Spinal cord (tissue), 10 donors: Measurements from ENCODE around the gene SLC44A1. TPM values are rescaled to one million over a fixed set of nuclear protein-coding genes. Genes with fewer than 3 reads are reported as not detected.
"Not testable (repeated sequence)": the region's sequence is repeated elsewhere in the genome, so short reads cannot be mapped to it uniquely, and the experiment has no call there.

ENCODE experiments used
- DNase-seq, 6 donors: peaks; one replicate each; pipeline versions ENCODE4 v3.0.0 to v3.0.0-alpha.2; 2013 to 2015; ENCODE audit warnings: low spot score in 6 of 6, low read depth in 4 of 6
- H3K27ac ChIP-seq: one replicate; pipeline ENCODE4 v1.5.1; 2013; ENCODE audit warnings: low read depth, low read length, control low read depth
- H3K27me3 ChIP-seq: one replicate; pipeline ENCODE4 v1.6.1; 2013; ENCODE audit warnings: low read length; ENCODE audit not compliant: control insufficient read depth, insufficient read depth
- H3K36me3 ChIP-seq: one replicate; pipeline ENCODE4 v1.6.1; 2013; ENCODE audit warnings: low read length; ENCODE audit not compliant: control insufficient read depth, insufficient read depth
- H3K4me1 ChIP-seq: one replicate; pipeline ENCODE4 v1.6.1; 2013; ENCODE audit warnings: low read length; ENCODE audit not compliant: control insufficient read depth, insufficient read depth
- H3K4me3 ChIP-seq: one replicate; pipeline ENCODE4 v1.5.1; 2013; ENCODE audit warnings: low read depth, low read length, control low read depth
- H3K9me3 ChIP-seq: one replicate; pipeline ENCODE4 v1.6.1; 2013; ENCODE audit warnings: low read length; ENCODE audit not compliant: control insufficient read depth, insufficient read depth
- WGBS: methylation state at CpG from one replicate; pipeline ENCODE4 v1.1.5; 2013; ENCODE audit warnings: missing lambda C conversion rate; ENCODE audit not compliant: insufficient coverage; 5-methylcytosine and 5-hydroxymethylcytosine counted together
- polyA plus RNA-seq, 2 donors: library from polyadenylated mRNA; unstranded; fragments of 120-200 nt; gene quantifications; one replicate each; pipeline ENCODE4 v1.2.1, GENCODE V29; 2013; ENCODE audit not compliant: insufficient read length in 2 of 2
- total RNA-seq, 2 donors: library from RNA; depleted of rRNA in 1 of 2; stranded (reverse); fragments of 120-200 nt in 1 of 2; fragments of >200 nt in 1 of 2; gene quantifications; one replicate each; pipeline versions ENCODE4 v1.2.3 to v1.2.4, GENCODE V29; 2013 to 2014
- donor health status: healthy.

The SLC44A1 gene
- total and polyA plus RNA-seq, 4 donors: 111 to 173 (median 147) TPM

DNA sequence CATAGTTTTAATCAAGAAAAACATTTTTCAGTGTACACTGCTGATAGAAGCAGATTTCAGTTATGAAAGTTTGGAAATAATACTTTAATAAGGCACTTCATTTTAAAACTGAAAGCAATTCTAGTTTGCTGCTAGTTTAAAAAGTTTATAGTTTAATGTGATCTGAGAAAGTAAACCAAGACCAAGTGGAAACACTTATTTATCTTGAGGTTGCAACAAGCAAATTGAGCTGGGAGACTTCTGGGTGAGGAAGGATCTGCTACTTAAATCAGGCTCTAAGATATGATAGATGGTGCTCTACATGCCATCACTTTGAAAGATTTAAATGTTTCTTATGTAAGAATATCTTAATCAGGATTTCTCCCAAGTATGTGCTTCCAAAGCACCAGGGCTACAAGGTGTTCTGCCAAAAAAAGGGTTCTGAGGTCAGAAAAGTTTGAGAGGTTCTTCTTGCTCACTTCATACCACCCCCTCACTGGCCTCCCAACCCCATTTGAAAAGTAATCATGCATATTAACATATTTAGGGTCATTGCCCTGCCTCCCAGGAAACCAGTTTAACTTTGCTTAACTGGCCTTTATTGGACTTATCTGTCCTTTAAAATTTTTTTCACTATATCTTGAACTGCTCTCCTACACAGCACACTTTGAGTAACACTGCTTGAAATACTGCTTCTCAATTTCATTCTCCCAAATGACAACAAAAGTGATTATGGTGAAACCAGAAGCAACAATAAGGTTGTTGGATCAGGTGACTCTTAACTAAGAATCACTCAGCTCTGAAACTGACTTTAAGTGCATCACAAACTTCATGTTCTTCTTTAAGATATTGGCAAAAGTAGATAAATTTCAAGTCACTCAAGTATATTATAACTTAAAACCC lies 15.5 kb downstream of the SLC44A1 start:
- Histone ChIP-seq H3K36me3 (no peaks in the 10 kb centered on the region), H3K27ac (no peak overlapping the region), H3K27me3 (no peaks in the 10 kb centered on the region), H3K4me3 (no peak overlapping the region), H3K4me1 (peaks cover 10% of the 10 kb centered on the region), H3K9me3 (no peaks in the 10 kb centered on the region)
- no peak for DNase-seq

DNA sequence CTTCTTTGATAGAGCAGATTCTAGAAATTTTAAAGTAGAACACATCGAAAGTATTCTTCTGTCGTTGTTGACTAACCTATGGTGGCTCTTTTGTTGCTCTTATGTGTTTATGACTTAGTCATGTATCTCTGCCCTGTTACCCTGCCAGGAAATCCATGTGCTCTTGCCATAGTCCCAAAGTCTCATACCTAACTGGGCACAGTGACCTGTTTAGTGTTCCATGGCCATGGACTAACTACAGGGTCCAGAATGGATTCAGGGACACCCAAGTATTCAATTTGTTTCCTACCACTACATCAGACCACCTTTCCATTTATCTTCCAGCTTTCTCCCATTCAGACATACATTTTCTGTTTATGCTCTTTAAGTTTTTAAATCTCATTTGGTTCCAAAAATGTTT lies 18.0 kb downstream of the SLC44A1 start:
- Histone ChIP-seq H3K36me3 (no peaks in the 10 kb centered on the region), H3K4me1 (peaks cover 4% of the 10 kb centered on the region), H3K27ac (no peak overlapping the region), H3K27me3 (no peaks in the 10 kb centered on the region), H3K9me3 (no peaks in the 10 kb centered on the region), H3K4me3 (no peak overlapping the region)
- WGBS: no CpG with 5 or more reads among the region's 2 CpGs
- DNase-seq: no peak

DNA sequence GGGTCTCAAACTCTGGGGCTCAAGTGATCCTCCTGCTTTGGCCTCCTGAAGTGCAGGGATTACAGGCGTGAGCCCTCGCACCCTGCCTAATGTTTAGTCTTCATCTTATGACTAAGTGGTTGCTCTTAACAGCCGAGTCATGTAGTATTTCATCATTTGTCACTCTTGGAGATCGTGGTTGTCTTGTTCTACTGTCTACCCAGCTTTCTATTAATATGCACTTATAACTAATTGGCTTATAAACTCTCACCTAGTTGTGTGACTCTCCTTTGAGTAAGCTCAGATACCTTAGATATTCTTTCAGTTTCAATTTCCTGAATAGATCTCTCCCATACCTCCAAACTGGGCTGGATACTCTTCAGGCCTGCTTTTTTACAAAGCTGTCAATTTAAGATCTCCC lies 19.9 kb downstream of the SLC44A1 start:
- WGBS: 100% methylated on average over 2 of the region's 4 CpGs
- DNase-seq: no peak
- H3K4me3 ChIP-seq: no peak overlapping the region
- H3K36me3 ChIP-seq: no peaks in the 10 kb centered on the region
- H3K27ac ChIP-seq: no peak overlapping the region
- no peaks in the 10 kb centered on the region for H3K9me3 ChIP-seq
- no peaks in the 10 kb centered on the region for H3K27me3 ChIP-seq
- no peaks in the 10 kb centered on the region for H3K4me1 ChIP-seq

DNA sequence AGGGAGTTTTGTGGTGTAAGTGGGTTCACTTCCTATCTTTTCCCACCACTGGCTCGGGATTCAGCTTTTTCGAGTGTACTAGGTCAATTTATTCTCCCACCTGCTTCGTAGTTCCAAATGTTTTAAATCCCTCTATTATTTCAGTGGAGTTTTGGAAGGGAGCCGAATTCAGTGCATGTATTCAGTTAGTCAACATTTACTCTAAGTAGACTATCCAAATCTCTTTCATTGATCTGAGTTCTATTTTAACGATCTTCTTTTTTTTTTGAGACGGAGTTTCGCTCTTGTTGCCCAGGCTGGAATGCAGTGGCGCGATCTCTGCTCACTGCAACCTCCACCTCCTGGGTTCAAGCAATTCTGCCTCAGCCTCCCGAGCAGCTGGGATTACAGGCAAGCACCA lies 23.8 kb downstream of the SLC44A1 start:
- 92% methylated on average over 4 of the region's 10 CpGs for WGBS
- not testable (repeated sequence) for H3K4me3 ChIP-seq, H3K4me1 ChIP-seq, DNase-seq, H3K36me3 ChIP-seq, H3K27ac ChIP-seq, H3K27me3 ChIP-seq, H3K9me3 ChIP-seq

DNA sequence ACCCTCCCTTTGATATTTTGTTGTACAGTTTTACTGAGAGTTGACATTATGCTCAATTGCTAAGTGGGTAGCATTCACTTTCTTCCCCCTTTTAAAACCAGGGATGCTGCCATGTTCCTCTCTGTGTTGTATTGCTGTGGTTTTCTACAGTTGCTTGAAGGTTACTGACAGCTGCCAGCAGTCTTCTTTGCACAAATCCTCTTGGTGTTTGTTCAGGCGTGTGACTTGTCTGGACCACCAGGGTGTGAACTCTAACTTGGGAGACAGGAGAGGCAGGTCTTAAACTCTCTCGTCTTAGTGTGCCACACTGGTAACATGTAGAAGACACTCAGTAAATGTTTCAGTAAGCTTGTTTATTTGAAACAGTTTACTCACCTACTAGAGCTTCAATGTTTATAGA lies 25.1 kb downstream of the SLC44A1 start:
- no CpG with 5 or more reads among the region's 2 CpGs for WGBS
- Histone ChIP-seq H3K27ac (no peak overlapping the region), H3K4me1 (no peaks in the 10 kb centered on the region), H3K4me3 (no peak overlapping the region), H3K27me3 (no peaks in the 10 kb centered on the region), H3K36me3 (no peaks in the 10 kb centered on the region), H3K9me3 (no peaks in the 10 kb centered on the region)
- DNase-seq: no peak

DNA sequence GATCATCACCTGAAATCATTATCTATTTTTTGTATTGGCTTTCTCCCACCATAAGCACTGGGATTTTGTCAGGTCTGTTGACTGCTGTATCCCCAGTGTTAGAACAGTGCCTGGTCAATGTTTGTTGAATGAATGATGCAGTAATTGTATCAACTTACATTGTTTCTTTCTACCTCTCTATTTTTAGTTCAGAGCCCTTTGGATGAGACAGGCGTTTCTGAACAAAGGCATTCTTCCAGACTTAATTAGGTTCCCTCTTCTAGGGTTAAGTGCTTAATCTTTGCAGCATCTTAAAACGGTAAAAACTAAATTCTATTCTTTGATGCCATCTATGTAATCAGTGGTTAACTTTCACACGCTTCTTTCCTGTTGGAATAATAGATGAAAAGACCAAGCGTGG lies 26.3 kb downstream of the SLC44A1 start:
- 0% methylated on average over 1 of the region's 4 CpGs for WGBS
- DNase-seq: no peak
- Histone ChIP-seq H3K4me1 (no peaks in the 10 kb centered on the region), H3K27me3 (no peaks in the 10 kb centered on the region), H3K4me3 (no peak overlapping the region), H3K27ac (no peak overlapping the region), H3K36me3 (no peaks in the 10 kb centered on the region), H3K9me3 (no peaks in the 10 kb centered on the region)

DNA sequence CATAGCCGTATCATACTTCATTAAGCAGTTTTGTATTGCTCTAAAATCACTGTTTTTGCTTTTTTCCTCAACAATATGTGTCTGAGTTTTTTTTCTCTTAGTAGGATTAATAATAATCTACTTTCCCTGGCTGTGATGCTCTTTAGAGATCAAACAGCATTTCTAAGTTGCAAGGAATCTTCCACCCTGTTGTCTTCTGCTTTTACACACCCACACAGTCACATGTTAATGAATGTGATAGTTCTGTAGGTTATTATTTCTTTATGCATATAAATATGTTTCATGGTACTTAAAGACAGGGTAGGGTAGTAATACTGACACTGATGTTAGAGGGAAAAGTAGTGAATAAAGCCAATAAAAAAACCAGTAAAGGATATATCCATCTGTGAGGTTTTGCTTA lies 29.3 kb downstream of the SLC44A1 start:
- Histone ChIP-seq H3K36me3 (no peaks in the 10 kb centered on the region), H3K9me3 (no peaks in the 10 kb centered on the region), H3K27me3 (no peaks in the 10 kb centered on the region), H3K4me3 (no peak overlapping the region), H3K27ac (no peak overlapping the region), H3K4me1 (no peaks in the 10 kb centered on the region)
- no CpG with 5 or more reads among the region's 1 CpG for WGBS
- peak in 1 of 6 donors; percentile 16 for DNase-seq

DNA sequence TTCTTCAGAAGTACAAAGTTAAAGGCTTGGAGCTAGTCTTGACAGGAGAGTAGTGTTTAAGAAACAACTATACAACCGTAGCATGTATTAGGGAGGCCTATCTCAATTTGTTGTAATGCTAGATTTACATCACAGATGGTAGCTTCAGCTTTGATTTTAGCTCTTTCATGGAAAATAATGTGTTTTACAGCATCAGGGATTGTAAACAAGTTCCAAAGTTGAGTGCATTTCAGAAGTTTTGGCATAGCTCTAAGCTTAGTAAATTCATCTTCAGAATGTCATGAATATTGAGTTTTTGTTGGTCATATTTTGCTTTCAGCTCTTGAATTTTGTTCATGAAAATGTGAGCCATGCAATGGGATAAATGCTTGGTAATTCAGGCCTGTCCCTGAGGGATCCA lies 30.7 kb downstream of the SLC44A1 start:
- DNase-seq: peak in 1 of 6 donors; percentile 47
- Histone ChIP-seq H3K4me1 (no peaks in the 10 kb centered on the region), H3K27me3 (no peaks in the 10 kb centered on the region), H3K27ac (no peak overlapping the region), H3K4me3 (no peak overlapping the region), H3K36me3 (no peaks in the 10 kb centered on the region), H3K9me3 (no peaks in the 10 kb centered on the region)
- 83% methylated on average over 1 of the region's 1 CpG for WGBS

DNA sequence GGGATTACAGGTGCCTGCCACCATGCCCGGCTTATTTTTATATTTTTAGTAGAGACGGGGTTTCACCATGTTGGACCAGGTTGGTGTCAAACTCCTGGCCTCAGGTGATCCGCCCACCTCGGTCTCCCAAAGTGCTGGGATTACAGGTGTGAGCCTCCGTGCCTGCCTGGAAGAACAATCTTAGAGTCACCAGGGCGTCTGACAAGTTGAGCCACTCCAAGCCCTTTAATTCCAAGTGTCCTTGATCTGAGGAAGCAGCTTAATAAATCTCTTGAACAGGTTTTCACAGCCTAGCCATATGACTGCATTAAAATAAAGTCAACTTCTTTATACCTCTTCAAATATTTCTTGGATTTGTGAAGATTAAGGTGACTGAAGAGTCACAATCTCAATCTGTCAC lies 31.5 kb downstream of the SLC44A1 start:
- WGBS: 89% methylated on average over 5 of the region's 6 CpGs
- H3K9me3 ChIP-seq: no peaks in the 10 kb centered on the region
- no peak for DNase-seq
- no peaks in the 10 kb centered on the region for H3K36me3 ChIP-seq
- no peaks in the 10 kb centered on the region for H3K4me1 ChIP-seq
- no peak overlapping the region for H3K27ac ChIP-seq
- H3K27me3 ChIP-seq: no peaks in the 10 kb centered on the region
- no peak overlapping the region for H3K4me3 ChIP-seq

DNA sequence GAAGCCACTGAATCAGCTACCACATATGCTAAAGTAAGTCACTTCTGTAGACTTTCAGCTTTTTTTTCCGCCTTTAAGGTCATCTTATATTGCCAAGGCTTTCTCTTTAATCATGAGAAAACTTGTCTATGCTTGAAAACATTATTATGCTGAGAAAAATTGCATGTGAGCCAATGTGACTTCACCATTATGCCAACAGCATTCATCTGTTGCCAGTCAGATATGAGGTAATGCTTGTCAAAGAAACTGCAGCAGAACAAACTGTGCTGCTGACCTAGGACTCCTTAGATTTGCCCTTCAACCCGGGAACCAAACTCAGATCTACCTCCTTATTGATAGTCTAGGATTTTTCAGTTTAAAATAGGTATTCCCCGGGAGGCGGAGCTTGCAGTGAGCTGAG lies 34.3 kb downstream of the SLC44A1 start:
- no CpG with 5 or more reads among the region's 4 CpGs for WGBS
- peak in 1 of 6 donors; percentile 61 for DNase-seq
- Histone ChIP-seq H3K4me1 (no peaks in the 10 kb centered on the region), H3K9me3 (no peaks in the 10 kb centered on the region), H3K4me3 (no peak overlapping the region), H3K27me3 (no peaks in the 10 kb centered on the region), H3K36me3 (no peaks in the 10 kb centered on the region), H3K27ac (no peak overlapping the region)
